Astrocyte (in vitro differentiated cells and primary cell): ENCODE measurements around the gene CEBPZOS.

Source experiments
- EZH2 ChIP-seq: IDR thresholded peaks from 2 replicates; pipeline ENCODE4 v1.6.1; 2012; ENCODE audit warnings: mild to moderate bottlenecking, low read length, inconsistent platforms; ENCODE audit not compliant: insufficient read depth
- TF ChIP-seq, protein P1 (sequence below): IDR thresholded peaks from 2 replicates; pipeline ENCODE4 v1.5.1; 2011; ENCODE audit warnings: low read depth, mild to moderate bottlenecking, inconsistent platforms, low read length, moderate library complexity; ENCODE audit not compliant: insufficient read depth

DNA sequence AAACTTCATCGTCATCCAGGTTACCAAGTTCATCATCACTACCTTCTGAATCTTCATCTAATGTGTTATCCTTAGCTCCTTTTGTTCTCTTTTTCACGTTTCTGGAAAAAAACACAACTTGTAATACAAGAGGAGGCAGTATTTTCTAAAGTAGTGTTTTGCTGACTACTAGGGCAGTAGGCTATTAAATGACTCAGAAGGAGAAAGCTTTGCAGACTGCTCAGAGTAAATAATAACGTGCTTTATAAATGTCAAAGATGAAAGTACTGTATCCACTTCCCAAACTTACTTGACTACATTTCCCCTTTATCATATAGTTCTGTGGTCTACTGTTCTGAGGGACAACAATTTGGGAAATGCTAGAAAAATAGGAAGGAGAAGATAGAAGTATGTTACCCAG, 15.6 kb downstream of the CEBPZOS start:
- TF ChIP-seq, protein P1, sequence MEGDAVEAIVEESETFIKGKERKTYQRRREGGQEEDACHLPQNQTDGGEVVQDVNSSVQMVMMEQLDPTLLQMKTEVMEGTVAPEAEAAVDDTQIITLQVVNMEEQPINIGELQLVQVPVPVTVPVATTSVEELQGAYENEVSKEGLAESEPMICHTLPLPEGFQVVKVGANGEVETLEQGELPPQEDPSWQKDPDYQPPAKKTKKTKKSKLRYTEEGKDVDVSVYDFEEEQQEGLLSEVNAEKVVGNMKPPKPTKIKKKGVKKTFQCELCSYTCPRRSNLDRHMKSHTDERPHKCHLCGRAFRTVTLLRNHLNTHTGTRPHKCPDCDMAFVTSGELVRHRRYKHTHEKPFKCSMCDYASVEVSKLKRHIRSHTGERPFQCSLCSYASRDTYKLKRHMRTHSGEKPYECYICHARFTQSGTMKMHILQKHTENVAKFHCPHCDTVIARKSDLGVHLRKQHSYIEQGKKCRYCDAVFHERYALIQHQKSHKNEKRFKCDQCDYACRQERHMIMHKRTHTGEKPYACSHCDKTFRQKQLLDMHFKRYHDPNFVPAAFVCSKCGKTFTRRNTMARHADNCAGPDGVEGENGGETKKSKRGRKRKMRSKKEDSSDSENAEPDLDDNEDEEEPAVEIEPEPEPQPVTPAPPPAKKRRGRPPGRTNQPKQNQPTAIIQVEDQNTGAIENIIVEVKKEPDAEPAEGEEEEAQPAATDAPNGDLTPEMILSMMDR = no peak
- no peak for TF ChIP-seq EZH2
